ENCODE data around the gene ITPR2. TPM values are rescaled to one million over a fixed set of nuclear protein-coding genes. Genes with fewer than 3 reads are reported as not detected.

The ITPR2 gene
- total and polyA plus RNA-seq, 2 of the 13 experiments (the other 11 are each of a cell fraction or from before 2014, with no cell fraction given), result 31.9 to 81.9 TPM

DNA sequence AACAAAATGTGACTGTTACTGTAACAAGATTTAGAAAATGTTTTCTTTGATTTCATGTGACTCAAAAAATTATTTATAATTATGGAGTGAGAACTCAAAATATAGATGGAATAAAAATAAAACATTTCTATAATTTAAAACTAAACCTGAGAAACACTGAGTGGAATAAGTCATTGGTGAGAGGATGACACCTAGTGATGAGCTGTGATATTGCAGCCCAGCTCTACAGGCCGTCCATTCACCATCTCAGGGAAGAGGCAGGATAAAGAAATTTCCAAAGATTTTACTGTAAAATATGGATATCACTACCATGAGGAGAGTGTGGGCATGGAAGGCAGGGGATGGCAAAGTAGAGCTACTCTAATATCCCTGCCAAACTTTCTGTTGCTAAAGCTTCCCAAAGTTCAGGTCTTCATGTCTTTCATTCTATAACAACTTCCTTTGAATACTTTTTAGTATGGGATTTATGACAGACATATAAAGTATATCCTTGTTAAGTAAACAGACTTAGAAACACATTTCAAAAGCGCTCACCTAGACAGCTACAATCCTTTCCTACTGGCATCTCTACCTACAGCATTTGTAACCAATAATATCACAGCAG is 308.0 kb downstream of the ITPR2 start:
- Histone ChIP-seq H3K36me3 (replicated peaks in 1 of 2; ENCODE audit: control insufficient read depth in 1 of 2, insufficient read depth in 2 of 2, low read length in 2 of 2) (peaks cover 16 to 44% of the 10 kb centered on the region in 2 experiments), H4K20me1 (ENCODE audit: insufficient read depth, low read length) (0 out of 2 replicates have a peak, but pooled peaks cover 3% of the 10 kb centered on the region), H3K4me2 (ENCODE audit: low read depth, low read length) (no peak overlapping the region), H2AFZ (ENCODE audit: low read length) (no peak overlapping the region), H3K4me1 (ENCODE audit: insufficient read depth, low read length) (no peaks in the 10 kb centered on the region), H3K79me2 (ENCODE audit: insufficient read depth, low read length) (no peaks in the 10 kb centered on the region), H3K27me3 (ENCODE audit: control insufficient read depth in 1 of 2, insufficient read depth in 2 of 2, low read length in 2 of 2) (no peaks in the 10 kb centered on the region), H3K9me3 (ENCODE audit: low read length) (peaks cover 24% of the 10 kb centered on the region), H3K9ac (ENCODE audit: insufficient read depth, low read depth, low read length) (no peak overlapping the region), H3K4me3 (replicated peaks in 1 of 3; ENCODE audit: insufficient read depth in 1 of 3, low read depth in 2 of 3, low read length in 3 of 3) (no peak overlapping the region), H3K27ac (ENCODE audit: extremely low read length, insufficient read depth, low read length) (no peak overlapping the region)
- no peak for DNase-seq (ENCODE audit: low spot score)
- ATAC-seq, result no peak
- ChIA-PET POLR2A (no interaction called here), CTCF (ENCODE audit: low intra/inter-chr PET ratio, low total read pairs) (no interaction called here)
- BruUV-seq (replicated peaks), result no TSS peak
- TF ChIP-seq, protein P1, sequence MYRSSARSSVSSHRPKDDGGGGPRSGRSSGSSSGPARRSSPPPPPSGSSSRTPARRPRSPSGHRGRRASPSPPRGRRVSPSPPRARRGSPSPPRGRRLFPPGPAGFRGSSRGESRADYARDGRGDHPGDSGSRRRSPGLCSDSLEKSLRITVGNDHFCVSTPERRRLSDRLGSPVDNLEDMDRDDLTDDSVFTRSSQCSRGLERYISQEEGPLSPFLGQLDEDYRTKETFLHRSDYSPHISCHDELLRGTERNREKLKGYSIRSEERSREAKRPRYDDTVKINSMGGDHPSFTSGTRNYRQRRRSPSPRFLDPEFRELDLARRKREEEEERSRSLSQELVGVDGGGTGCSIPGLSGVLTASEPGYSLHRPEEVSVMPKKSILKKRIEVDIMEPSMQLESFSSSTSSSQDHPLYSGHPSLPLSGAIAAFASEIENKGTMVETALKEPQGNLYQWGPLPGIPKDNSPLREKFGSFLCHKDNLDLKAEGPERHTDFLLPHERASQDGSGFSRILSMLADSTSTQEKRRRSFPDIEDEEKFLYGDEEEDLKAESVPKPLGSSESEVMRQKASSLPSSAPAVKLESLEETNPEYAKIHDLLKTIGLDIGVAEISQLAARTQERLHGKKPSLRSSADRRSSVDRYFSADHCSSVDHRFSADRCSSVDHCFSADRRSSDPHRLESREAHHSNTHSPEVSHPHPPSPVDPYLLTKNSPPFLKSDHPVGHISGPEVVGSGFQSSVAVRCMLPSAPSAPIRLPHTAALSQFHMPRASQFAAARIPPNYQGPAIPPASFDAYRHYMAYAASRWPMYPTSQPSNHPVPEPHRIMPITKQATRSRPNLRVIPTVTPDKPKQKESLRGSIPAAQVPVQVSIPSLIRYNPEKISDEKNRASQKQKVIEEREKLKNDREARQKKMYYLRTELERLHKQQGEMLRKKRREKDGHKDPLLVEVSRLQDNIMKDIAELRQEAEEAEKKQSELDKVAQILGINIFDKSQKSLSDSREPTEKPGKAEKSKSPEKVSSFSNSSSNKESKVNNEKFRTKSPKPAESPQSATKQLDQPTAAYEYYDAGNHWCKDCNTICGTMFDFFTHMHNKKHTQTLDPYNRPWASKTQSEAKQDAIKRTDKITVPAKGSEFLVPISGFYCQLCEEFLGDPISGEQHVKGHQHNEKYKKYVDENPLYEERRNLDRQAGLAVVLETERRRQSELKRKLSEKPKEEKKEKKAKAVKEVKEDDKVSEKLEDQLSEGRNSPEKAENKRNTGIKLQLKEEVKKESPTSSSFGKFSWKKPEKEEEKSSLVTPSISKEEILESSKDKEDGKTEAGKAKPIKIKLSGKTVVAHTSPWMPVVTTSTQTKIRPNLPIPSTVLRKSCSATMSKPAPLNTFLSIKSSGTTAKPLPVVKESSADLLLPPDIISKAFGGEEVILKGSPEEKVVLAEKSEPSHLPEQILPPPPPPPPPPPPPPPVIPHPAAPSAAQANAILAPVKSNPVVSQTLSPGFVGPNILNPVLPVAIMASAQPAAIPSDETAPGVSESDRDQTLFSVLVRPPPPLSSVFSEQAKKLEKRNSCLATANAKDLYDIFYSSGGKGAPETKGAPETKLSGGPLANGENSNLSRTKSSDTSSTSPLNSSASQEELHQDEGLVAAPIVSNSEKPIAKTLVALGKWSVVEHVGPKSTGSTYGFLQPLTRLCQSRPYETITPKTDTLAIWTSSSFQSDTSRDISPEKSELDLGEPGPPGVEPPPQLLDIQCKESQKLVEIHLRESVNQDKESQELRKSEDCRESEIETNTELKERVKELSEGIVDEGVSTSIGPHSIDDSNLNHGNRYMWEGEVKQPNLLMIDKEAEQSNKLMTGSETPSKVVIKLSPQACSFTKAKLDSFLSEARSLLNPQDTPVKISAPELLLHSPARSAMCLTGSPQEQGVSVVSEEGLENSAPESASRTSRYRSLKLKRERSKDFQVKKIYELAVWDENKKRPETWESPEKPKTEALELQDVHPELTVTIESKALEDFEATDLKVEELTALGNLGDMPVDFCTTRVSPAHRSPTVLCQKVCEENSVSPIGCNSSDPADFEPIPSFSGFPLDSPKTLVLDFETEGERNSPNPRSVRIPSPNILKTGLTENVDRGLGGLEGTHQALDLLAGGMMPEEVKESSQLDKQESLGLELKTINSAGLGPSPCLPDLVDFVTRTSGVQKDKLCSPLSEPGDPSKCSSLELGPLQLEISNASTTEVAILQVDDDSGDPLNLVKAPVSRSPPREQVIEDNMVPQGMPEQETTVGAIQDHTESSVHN (CRISPR knock-in tag; IDR thresholded peaks at IDR 0.05), result no peak
- TF ChIP-seq AGO2 (optimal IDR thresholded peaks at IDR 0.05; ENCODE audit: low read depth, low read length), result no peak
- TF ChIP-seq ZBTB1 (CRISPR knock-in tag; IDR thresholded peaks at IDR 0.05; ENCODE audit: borderline replicate concordance), result no peak
- 0 out of 2 replicates have a peak, but pooled peaks have one; percentile 63 for TF ChIP-seq ZMYM2 (CRISPR knock-in tag; IDR thresholded peaks at IDR 0.05)
- TF ChIP-seq, protein P2, sequence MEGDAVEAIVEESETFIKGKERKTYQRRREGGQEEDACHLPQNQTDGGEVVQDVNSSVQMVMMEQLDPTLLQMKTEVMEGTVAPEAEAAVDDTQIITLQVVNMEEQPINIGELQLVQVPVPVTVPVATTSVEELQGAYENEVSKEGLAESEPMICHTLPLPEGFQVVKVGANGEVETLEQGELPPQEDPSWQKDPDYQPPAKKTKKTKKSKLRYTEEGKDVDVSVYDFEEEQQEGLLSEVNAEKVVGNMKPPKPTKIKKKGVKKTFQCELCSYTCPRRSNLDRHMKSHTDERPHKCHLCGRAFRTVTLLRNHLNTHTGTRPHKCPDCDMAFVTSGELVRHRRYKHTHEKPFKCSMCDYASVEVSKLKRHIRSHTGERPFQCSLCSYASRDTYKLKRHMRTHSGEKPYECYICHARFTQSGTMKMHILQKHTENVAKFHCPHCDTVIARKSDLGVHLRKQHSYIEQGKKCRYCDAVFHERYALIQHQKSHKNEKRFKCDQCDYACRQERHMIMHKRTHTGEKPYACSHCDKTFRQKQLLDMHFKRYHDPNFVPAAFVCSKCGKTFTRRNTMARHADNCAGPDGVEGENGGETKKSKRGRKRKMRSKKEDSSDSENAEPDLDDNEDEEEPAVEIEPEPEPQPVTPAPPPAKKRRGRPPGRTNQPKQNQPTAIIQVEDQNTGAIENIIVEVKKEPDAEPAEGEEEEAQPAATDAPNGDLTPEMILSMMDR (CRISPR knock-in tag; IDR thresholded peaks at IDR 0.05), result peak; percentile 41
- peak; percentile 85; the same call in 1 of the 2 replicates for TF ChIP-seq CHD4 (IDR thresholded peaks at IDR 0.05; ENCODE audit: borderline replicate concordance, low read length)
- TF ChIP-seq ZSCAN31 (CRISPR knock-in tag; IDR thresholded peaks at IDR 0.05; ENCODE audit: low read depth), result no peak
- TF ChIP-seq ZNF124 (CRISPR knock-in tag; IDR thresholded peaks at IDR 0.05), result no peak
- TF ChIP-seq, protein P3, sequence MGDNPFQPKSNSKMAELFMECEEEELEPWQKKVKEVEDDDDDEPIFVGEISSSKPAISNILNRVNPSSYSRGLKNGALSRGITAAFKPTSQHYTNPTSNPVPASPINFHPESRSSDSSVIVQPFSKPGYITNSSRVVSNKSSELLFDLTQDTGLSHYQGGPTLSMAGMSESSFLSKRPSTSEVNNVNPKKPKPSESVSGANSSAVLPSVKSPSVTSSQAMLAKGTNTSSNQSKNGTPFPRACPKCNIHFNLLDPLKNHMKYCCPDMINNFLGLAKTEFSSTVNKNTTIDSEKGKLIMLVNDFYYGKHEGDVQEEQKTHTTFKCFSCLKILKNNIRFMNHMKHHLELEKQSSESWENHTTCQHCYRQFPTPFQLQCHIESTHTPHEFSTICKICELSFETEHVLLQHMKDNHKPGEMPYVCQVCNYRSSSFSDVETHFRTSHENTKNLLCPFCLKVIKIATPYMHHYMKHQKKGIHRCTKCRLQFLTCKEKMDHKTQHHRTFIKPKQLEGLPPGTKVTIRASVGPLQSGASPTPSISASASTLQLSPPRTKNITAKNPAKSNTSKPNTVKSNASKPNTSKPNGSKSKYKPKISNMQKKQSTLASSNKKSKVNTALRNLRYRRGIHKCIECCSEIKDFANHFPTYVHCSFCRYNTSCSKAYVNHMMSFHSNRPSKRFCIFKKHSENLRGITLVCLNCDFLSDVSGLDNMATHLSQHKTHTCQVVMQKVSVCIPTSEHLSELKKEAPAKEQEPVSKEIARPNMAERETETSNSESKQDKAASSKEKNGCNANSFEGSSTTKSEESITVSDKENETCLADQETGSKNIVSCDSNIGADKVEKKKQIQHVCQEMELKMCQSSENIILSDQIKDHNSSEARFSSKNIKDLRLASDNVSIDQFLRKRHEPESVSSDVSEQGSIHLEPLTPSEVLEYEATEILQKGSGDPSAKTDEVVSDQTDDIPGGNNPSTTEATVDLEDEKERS (CRISPR knock-in tag; IDR thresholded peaks at IDR 0.05), result peak; percentile 88
- intact Hi-C loops (cut with micrococcal nuclease; ENCODE audit: unreplicated experiment), result no loop called here
- in situ Hi-C loops (cut with HindIII; ENCODE audit: extremely low pct_ligation_motif_present, low pct_unique_long_range_greater_than_20kb), result no loop called here
- WGBS (ENCODE audit: low lambda C conversion rate), result 95% methylated on average over 2 of the region's 2 CpGs
- FAIRE-seq, result no peak
